Measurements from ENCODE around the gene LILRA6. TPM values are rescaled to one million over a fixed set of nuclear protein-coding genes. Genes with fewer than 3 reads are reported as not detected.
"Not testable (repeated sequence)": the region's sequence is repeated elsewhere in the genome, so short reads cannot be mapped to it uniquely, and the experiment has no call there.

The LILRA6 gene
- polyA plus RNA-seq, 3 donors: 65.7 to 150 (median 143) TPM

GRCh38 chr19:54247106-54247930 lies 4.7 kb upstream of the LILRA6 start:
- Histone ChIP-seq H3K36me3 (replicated peaks in 1 of 2; ENCODE audit: control insufficient read depth in 1 of 2, insufficient read depth in 2 of 2, low read length in 2 of 2) (no peaks in the 10 kb centered on the region), H3K4me3 (replicated peaks in 1 of 3; ENCODE audit: low read depth in 2 of 3, low read length in 3 of 3) (peak overlapping the region in 2 of 3 experiments; percentile 4 to 56), H3K79me2 (ENCODE audit: insufficient read depth, low read length) (no peaks in the 10 kb centered on the region), H3K9ac (ENCODE audit: insufficient read depth, low read length, poor library complexity, severe bottlenecking) (peak overlapping the region; percentile 50), H3K27me3 (ENCODE audit: control insufficient read depth in 2 of 2, insufficient read depth in 2 of 2, low read length in 2 of 2) (no peaks in the 10 kb centered on the region), H3K9me3 (replicated peaks in 1 of 2; ENCODE audit: control insufficient read depth in 1 of 2, insufficient read depth in 1 of 2, low read length in 2 of 2) (no peaks in the 10 kb centered on the region), H2AFZ (ENCODE audit: insufficient read depth, low read depth, low read length, poor library complexity, severe bottlenecking) (no peak overlapping the region), H3K27ac (ENCODE audit: low read depth in 1 of 2, low read length in 2 of 2) (peak overlapping the region; percentile 82 to 92), H4K20me1 (ENCODE audit: insufficient read depth, low read length) (no peaks in the 10 kb centered on the region), H3K4me1 (ENCODE audit: control insufficient read depth in 1 of 2, insufficient read depth in 2 of 2, low read length in 2 of 2) (peaks cover 55 to 57% of the 10 kb centered on the region in 2 donors), H3K4me2 (replicated peaks; ENCODE audit: extremely low read depth, low read length, poor library complexity, severe bottlenecking) (peak overlapping the region; percentile 63)
- TF ChIP-seq, protein P1, sequence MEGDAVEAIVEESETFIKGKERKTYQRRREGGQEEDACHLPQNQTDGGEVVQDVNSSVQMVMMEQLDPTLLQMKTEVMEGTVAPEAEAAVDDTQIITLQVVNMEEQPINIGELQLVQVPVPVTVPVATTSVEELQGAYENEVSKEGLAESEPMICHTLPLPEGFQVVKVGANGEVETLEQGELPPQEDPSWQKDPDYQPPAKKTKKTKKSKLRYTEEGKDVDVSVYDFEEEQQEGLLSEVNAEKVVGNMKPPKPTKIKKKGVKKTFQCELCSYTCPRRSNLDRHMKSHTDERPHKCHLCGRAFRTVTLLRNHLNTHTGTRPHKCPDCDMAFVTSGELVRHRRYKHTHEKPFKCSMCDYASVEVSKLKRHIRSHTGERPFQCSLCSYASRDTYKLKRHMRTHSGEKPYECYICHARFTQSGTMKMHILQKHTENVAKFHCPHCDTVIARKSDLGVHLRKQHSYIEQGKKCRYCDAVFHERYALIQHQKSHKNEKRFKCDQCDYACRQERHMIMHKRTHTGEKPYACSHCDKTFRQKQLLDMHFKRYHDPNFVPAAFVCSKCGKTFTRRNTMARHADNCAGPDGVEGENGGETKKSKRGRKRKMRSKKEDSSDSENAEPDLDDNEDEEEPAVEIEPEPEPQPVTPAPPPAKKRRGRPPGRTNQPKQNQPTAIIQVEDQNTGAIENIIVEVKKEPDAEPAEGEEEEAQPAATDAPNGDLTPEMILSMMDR (IDR thresholded peaks at IDR 0.05): no peak
- Mint-ChIP-seq H3K4me3 (peak overlapping the region in 1 of 2 donors; percentile 82), H3K9me3 (peaks cover 0 to 3% (median 0%) of the 10 kb centered on the region in 7 donors), H3K4me1 (peaks cover 55% of the 10 kb centered on the region), H3K27ac (peak overlapping the region; percentile 95 to 99 (median 98)), H3K36me3 (peaks cover 0 to 3% of the 10 kb centered on the region in 2 donors), H3K27me3 (ENCODE audit: low read depth in 3 of 3) (peaks cover 1 to 12% (median 9%) of the 10 kb centered on the region in 3 donors)
- 36% methylated on average over 6 of the region's 20 CpGs for WGBS (ENCODE audit: insufficient coverage)
- intact Hi-C loops (cut with micrococcal nuclease): loop anchor here in 1 of 2 donors (5.0 kb wide), 1 partner anchor 35 kb away; no protein-coding TSS in a partner anchor
- no peak for DNase-seq

DNA sequence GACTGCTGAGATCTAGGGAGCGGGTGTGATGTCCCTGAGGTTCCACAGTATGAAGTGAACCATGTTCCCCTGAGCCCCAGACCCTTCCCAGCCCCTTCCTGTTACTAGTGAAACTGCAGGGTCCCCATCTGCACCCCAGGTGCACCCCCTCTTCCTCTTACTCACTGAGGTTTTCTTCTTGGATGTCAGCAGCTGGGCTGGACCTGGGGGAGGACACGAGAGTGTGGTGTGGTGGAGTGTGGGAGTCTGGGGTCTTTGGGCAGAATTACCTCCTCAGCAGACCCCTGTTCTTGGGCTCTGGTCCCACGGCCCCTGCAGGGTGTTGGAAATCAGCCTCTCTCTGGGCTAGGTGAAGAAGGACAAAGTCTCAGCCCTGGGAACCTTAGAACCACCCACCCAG lies 3.3 kb upstream of the LILRA6 start:
- H3K4me1 ChIP-seq (ENCODE audit: control insufficient read depth in 1 of 2, insufficient read depth in 2 of 2, low read length in 2 of 2): peaks cover 64 to 70% of the 10 kb centered on the region in 2 donors
- Mint-ChIP-seq H3K27me3 (ENCODE audit: low read depth in 3 of 3) (peaks cover 0 to 7% (median 4%) of the 10 kb centered on the region in 3 donors), H3K4me1 (peaks cover 63% of the 10 kb centered on the region), H3K4me3 (no peak overlapping the region), H3K27ac (peak overlapping the region in 5 of 7 donors; percentile 26 to 77 (median 50)), H3K9me3 (no peaks in the 10 kb centered on the region), H3K36me3 (peaks cover 4 to 6% of the 10 kb centered on the region in 2 donors)
- no peak for DNase-seq
- H3K9me3 ChIP-seq (replicated peaks in 1 of 2; ENCODE audit: control insufficient read depth in 1 of 2, insufficient read depth in 1 of 2, low read length in 2 of 2): no peaks in the 10 kb centered on the region
- intact Hi-C loops (cut with micrococcal nuclease): loop anchor here in 1 of 2 donors (5.0 kb wide), 1 partner anchor 34 kb away; no protein-coding TSS in a partner anchor
- no peak overlapping the region for H2AFZ ChIP-seq (ENCODE audit: insufficient read depth, low read depth, low read length, poor library complexity, severe bottlenecking)
- no peak overlapping the region for H3K4me2 ChIP-seq (replicated peaks; ENCODE audit: extremely low read depth, low read length, poor library complexity, severe bottlenecking)
- no peaks in the 10 kb centered on the region for H3K27me3 ChIP-seq (ENCODE audit: control insufficient read depth in 2 of 2, insufficient read depth in 2 of 2, low read length in 2 of 2)
- H3K4me3 ChIP-seq (replicated peaks in 1 of 3; ENCODE audit: low read depth in 2 of 3, low read length in 3 of 3): no peak overlapping the region
- H3K27ac ChIP-seq (ENCODE audit: low read depth in 1 of 2, low read length in 2 of 2): no peak overlapping the region
- 0% methylated on average over 1 of the region's 3 CpGs for WGBS (ENCODE audit: insufficient coverage)
- H3K79me2 ChIP-seq (ENCODE audit: insufficient read depth, low read length): no peaks in the 10 kb centered on the region
- no peaks in the 10 kb centered on the region for H4K20me1 ChIP-seq (ENCODE audit: insufficient read depth, low read length)
- H3K36me3 ChIP-seq (replicated peaks in 1 of 2; ENCODE audit: control insufficient read depth in 1 of 2, insufficient read depth in 2 of 2, low read length in 2 of 2): no peaks in the 10 kb centered on the region
- TF ChIP-seq, protein P1 (IDR thresholded peaks at IDR 0.05): no peak
- H3K9ac ChIP-seq (ENCODE audit: insufficient read depth, low read length, poor library complexity, severe bottlenecking): no peak overlapping the region

GRCh38 chr19:54243809-54244208 lies 1.2 kb upstream of the LILRA6 start:
- Histone ChIP-seq H3K4me1 (ENCODE audit: control insufficient read depth in 1 of 2, insufficient read depth in 2 of 2, low read length in 2 of 2) (peaks cover 77 to 78% of the 10 kb centered on the region in 2 donors), H3K36me3 (replicated peaks in 1 of 2; ENCODE audit: control insufficient read depth in 1 of 2, insufficient read depth in 2 of 2, low read length in 2 of 2) (peaks cover 10 to 12% of the 10 kb centered on the region in 2 donors)
- intact Hi-C loops (cut with micrococcal nuclease); H3K79me2 ChIP-seq (ENCODE audit: insufficient read depth, low read length); H3K27me3 ChIP-seq (ENCODE audit: control insufficient read depth in 2 of 2, insufficient read depth in 2 of 2, low read length in 2 of 2); H3K9ac ChIP-seq (ENCODE audit: insufficient read depth, low read length, poor library complexity, severe bottlenecking); H2AFZ ChIP-seq (ENCODE audit: insufficient read depth, low read depth, low read length, poor library complexity, severe bottlenecking); H3K27ac ChIP-seq (ENCODE audit: low read depth in 1 of 2, low read length in 2 of 2); H3K27me3 Mint-ChIP-seq (ENCODE audit: low read depth in 3 of 3); H3K9me3 Mint-ChIP-seq; H3K4me2 ChIP-seq (replicated peaks; ENCODE audit: extremely low read depth, low read length, poor library complexity, severe bottlenecking); H3K4me3 ChIP-seq (replicated peaks in 1 of 3; ENCODE audit: low read depth in 2 of 3, low read length in 3 of 3); H3K9me3 ChIP-seq (replicated peaks in 1 of 2; ENCODE audit: control insufficient read depth in 1 of 2, insufficient read depth in 1 of 2, low read length in 2 of 2); H3K4me3 Mint-ChIP-seq; H4K20me1 ChIP-seq (ENCODE audit: insufficient read depth, low read length): not testable (repeated sequence)
- peak in 2 of 3 donors; percentile 43 to 53 for DNase-seq
- peak overlapping the region in 5 of 7 donors; percentile 81 to 96 (median 91) for H3K27ac Mint-ChIP-seq
- H3K36me3 Mint-ChIP-seq: peaks cover 19 to 22% of the 10 kb centered on the region in 2 donors
- no CpG with 5 or more reads among the region's 8 CpGs for WGBS (ENCODE audit: insufficient coverage)
- peaks cover 69% of the 10 kb centered on the region for H3K4me1 Mint-ChIP-seq
